Epithelial cell of esophagus (primary cell): ENCODE results near the gene PRAME.
"Not testable (repeated sequence)": the region's sequence is repeated elsewhere in the genome, so short reads cannot be mapped to it uniquely, and the experiment has no call there.

Experiments used
- DNase-seq: peaks from one replicate; pipeline ENCODE4 v3.0.0; 2010; ENCODE audit warnings: low read depth
- H3K4me3 ChIP-seq: 2 replicates; pipeline ENCODE4 v1.5.1; 2011; ENCODE audit warnings: mild to moderate bottlenecking, low read length, control low read depth
- TF ChIP-seq, protein P1 (sequence below): IDR thresholded peaks from 2 replicates; pipeline ENCODE4 v1.5.1; 2011; ENCODE audit warnings: low read depth, mild to moderate bottlenecking, low read length, control low read depth, inconsistent platforms; ENCODE audit not compliant: insufficient read depth; ENCODE audit errors: missing control alignments

Gene PRAME

DNA sequence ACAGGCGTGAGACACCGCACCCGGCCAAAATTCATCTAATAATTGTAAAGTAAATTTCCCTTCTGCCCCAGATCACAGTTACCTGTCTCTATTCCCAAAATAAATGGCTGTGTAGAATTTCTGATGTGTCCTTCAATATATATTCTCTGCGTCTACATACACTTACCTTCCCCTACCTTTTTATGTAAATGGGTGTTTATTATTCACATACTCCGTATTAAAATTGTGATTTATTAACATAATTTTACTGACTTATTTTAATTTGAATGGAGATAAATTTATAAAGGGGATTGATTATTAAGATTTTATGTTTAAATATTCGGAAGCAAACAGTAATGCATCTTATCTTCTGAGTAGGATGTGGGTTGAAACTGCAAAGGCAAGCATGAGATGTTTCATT is 22.6 kb downstream of the PRAME start:
- DNase-seq: no peak
- TF ChIP-seq, protein P1, sequence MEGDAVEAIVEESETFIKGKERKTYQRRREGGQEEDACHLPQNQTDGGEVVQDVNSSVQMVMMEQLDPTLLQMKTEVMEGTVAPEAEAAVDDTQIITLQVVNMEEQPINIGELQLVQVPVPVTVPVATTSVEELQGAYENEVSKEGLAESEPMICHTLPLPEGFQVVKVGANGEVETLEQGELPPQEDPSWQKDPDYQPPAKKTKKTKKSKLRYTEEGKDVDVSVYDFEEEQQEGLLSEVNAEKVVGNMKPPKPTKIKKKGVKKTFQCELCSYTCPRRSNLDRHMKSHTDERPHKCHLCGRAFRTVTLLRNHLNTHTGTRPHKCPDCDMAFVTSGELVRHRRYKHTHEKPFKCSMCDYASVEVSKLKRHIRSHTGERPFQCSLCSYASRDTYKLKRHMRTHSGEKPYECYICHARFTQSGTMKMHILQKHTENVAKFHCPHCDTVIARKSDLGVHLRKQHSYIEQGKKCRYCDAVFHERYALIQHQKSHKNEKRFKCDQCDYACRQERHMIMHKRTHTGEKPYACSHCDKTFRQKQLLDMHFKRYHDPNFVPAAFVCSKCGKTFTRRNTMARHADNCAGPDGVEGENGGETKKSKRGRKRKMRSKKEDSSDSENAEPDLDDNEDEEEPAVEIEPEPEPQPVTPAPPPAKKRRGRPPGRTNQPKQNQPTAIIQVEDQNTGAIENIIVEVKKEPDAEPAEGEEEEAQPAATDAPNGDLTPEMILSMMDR: no peak
- no peak overlapping the region for H3K4me3 ChIP-seq

GRCh38 chr22:22535662-22536061 is 23.4 kb downstream of the PRAME start:
- TF ChIP-seq, protein P1: no peak
- DNase-seq: no peak
- no peak overlapping the region for H3K4me3 ChIP-seq

GRCh38 chr22:22534604-22535415 is 24.3 kb downstream of the PRAME start:
- TF ChIP-seq, protein P1: no peak
- no peak for DNase-seq
- H3K4me3 ChIP-seq: no peak overlapping the region

- DNase-seq: no peak
- no peak overlapping the region for H3K4me3 ChIP-seq
- TF ChIP-seq, protein P1: no peak
Measured at GRCh38 chr22:22533863-22534262, 25.2 kb downstream of the PRAME start.

- TF ChIP-seq, protein P1: no peak
- no peak for DNase-seq
- no peak overlapping the region for H3K4me3 ChIP-seq
Measured at GRCh38 chr22:22533417-22533816, 25.6 kb downstream of the PRAME start.

GRCh38 chr22:22532547-22533071 is 26.5 kb downstream of the PRAME start:
- not testable (repeated sequence) for DNase-seq, H3K4me3 ChIP-seq

DNA sequence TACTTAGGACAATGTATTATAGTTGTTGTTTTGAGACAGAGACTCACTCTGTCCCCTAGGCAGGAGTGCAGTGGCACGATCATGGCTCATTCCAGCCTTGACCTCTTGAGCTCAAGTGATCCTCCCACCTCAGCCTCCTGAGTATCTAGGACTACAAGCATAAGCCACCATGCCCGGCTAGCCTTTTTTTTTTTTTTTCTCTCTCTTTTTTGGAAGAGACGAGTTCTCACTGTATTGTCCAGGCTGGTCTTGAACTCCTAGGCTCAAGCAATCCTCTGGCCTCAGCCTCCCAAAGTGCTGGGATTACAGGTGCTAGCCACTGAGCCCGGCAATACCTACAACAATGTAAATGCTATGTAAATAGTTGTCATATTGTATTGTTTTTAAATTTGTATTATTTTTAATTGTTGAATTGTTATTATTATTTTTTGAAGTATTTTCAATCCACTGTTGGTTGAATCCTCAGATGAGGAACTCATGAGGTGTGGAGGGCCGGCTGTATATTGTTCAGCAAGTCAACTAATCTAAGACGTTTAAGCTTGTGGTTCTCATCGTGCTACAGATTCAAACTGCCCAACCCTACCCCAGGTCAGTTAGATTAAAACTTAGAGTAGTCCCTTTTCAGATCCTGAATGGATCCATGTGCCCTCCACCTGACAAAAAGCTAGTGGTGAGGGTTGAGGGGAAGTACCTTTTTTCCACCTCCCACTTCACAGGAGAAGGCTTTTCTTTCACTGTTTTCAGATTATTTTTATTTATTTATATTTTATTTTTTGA is 27.1 kb downstream of the PRAME start:
- TF ChIP-seq, protein P1: no peak
- DNase-seq: no peak
- H3K4me3 ChIP-seq: no peak overlapping the region
